HG02798 (cell line): Measurements from ENCODE around the gene HNRNPA0.

ENCODE experiments used
- ATAC-seq: cut with Tn5 transposase; IDR thresholded peaks from one replicate; pipeline ENCODE4 v1.9.1; 2021; ENCODE audit warnings: mild to moderate bottlenecking; ENCODE audit not compliant: unreplicated experiment, poor library complexity

HNRNPA0 gene

GRCh38 chr5:137757634-137758033, 3.5 kb upstream of the HNRNPA0 start:
- ATAC-seq: no peak

GRCh38 chr5:137754961-137755762, 999 bp upstream of the HNRNPA0 start:
- no peak for ATAC-seq

GRCh38 chr5:137753691-137754187, 424 bp downstream of the HNRNPA0 start:
- peak; percentile 18 for ATAC-seq

GRCh38 chr5:137752905-137753690, 1.1 kb downstream of the HNRNPA0 start:
- ATAC-seq: no peak

GRCh38 chr5:137751869-137752491, 2.2 kb downstream of the HNRNPA0 start:
- ATAC-seq: no peak

GRCh38 chr5:137750436-137750835, 3.7 kb downstream of the HNRNPA0 start:
- ATAC-seq: no peak

GRCh38 chr5:137747848-137748247, 6.3 kb downstream of the HNRNPA0 start:
- no peak for ATAC-seq

GRCh38 chr5:137743031-137743640, 11.0 kb downstream of the HNRNPA0 start:
- ATAC-seq: peak; percentile 63

GRCh38 chr5:137741718-137742117, 12.4 kb downstream of the HNRNPA0 start:
- ATAC-seq: no peak

- ATAC-seq: no peak
Measured at GRCh38 chr5:137739737-137740136, 14.4 kb downstream of the HNRNPA0 start.

- no peak for ATAC-seq
Measured at GRCh38 chr5:137738947-137739346, 15.2 kb downstream of the HNRNPA0 start.

- peak; percentile 28 for ATAC-seq
Measured at GRCh38 chr5:137737349-137738131, 16.6 kb downstream of the HNRNPA0 start.

- ATAC-seq: no peak
Measured at GRCh38 chr5:137736496-137736895, 17.7 kb downstream of the HNRNPA0 start.

GRCh38 chr5:137735555-137736284, 18.4 kb downstream of the HNRNPA0 start, which contains the start of gene KLHL3:
KLHL3 (minus strand) TSS chr5:137736089; CDS start chr5:137735646, 443 bp downstream.
- peak; percentile 56 for ATAC-seq

- ATAC-seq: peak; percentile 12
Measured at GRCh38 chr5:137734962-137735554, 19.1 kb downstream of the HNRNPA0 start.

GRCh38 chr5:137734331-137734730, 19.8 kb downstream of the HNRNPA0 start:
- ATAC-seq: no peak

GRCh38 chr5:137733922-137734321, 20.2 kb downstream of the HNRNPA0 start:
- no peak for ATAC-seq

- ATAC-seq: no peak
Measured at GRCh38 chr5:137733006-137733405, 21.2 kb downstream of the HNRNPA0 start.
